SK-N-SH (cell line): ENCODE measurements around the gene SYTL5. TPM values are rescaled to one million over a fixed set of nuclear protein-coding genes. Genes with fewer than 3 reads are reported as not detected.

Source experiments
- CTCF ChIA-PET: fragments of 300-600, 350-600 bp; formaldehyde crosslinking; extraction: SDS; loops from one replicate; lab custom pipeline; 2021; lab: Yijun Ruan, JAX
- POLR2A ChIA-PET: fragments of 350-600 bp; sonication (Branson Sonifier 250); formaldehyde crosslinking; extraction: SDS; loops from one replicate; lab custom pipeline; 2020; ENCODE audit warnings: antibody characterized with exemption, inconsistent platforms; lab: Yijun Ruan, JAX
- DNase-seq: peaks from one replicate; pipeline ENCODE4 v3.0.0; 2012
- H2AFZ ChIP-seq: fragments of 200-600 bp; sonication (generic); 2 replicates; pipeline ENCODE4 v1.8.1; 2016; ENCODE audit warnings: antibody characterized with exemption, mild to moderate bottlenecking, low read depth
- H3F3A ChIP-seq: fragments of 200-600 bp; sonication (generic); replicated peaks from 2 replicates; pipeline ENCODE3; 2016; ENCODE audit warnings: antibody characterized with exemption, mild to moderate bottlenecking; ENCODE audit not compliant: insufficient read depth
- H3K27ac ChIP-seq, 2 experiments: fragments of 200-500 bp in 1 of 2; fragments of 200-600 bp in 1 of 2; sonication (Bioruptor generic) in 1 of 2; sonication (generic), shearing (Covaris generic) in 1 of 2; 2 replicates each; pipeline versions ENCODE4 v1.5.1 to v1.6.1; 2014 to 2016; ENCODE audit warnings: low read depth in 2 of 2, inconsistent platforms in 1 of 2, low read length in 1 of 2, mild to moderate bottlenecking in 1 of 2, mixed read lengths in 1 of 2
- H3K27me3 ChIP-seq: fragments of 200-600 bp; sonication (generic), shearing (Covaris generic); 2 replicates; pipeline ENCODE4 v1.6.1; 2016; ENCODE audit warnings: mixed run types; ENCODE audit not compliant: insufficient read depth
- H3K36me3 ChIP-seq, 2 experiments: fragments of 200-500 bp in 1 of 2; fragments of 200-600 bp in 1 of 2; sonication (Bioruptor generic) in 1 of 2; sonication (generic) in 1 of 2; replicated peaks in 1 of 2; 2 replicates each; pipeline versions ENCODE3 to v1.5.1; 2014 to 2016; ENCODE audit warnings: low read length in 1 of 2, mild to moderate bottlenecking in 1 of 2; ENCODE audit not compliant: insufficient read depth in 2 of 2, control insufficient read depth in 1 of 2
- H3K4me1 ChIP-seq, 2 experiments: fragments of 200-500 bp in 1 of 2; fragments of 200-600 bp in 1 of 2; sonication (Bioruptor generic) in 1 of 2; sonication (generic), shearing (Covaris generic) in 1 of 2; 2 replicates each; pipeline versions ENCODE4 v1.5.1 to v1.6.1; 2014 to 2016; ENCODE audit warnings: low read depth in 1 of 2, low read length in 1 of 2, mixed run types in 1 of 2; ENCODE audit not compliant: insufficient read depth in 2 of 2, control insufficient read depth in 1 of 2
- H3K4me2 ChIP-seq: fragments of 200-600 bp; sonication (generic), shearing (Covaris generic); 2 replicates; pipeline ENCODE4 v1.6.1; 2017; ENCODE audit warnings: mixed run types
- H3K4me3 ChIP-seq, 2 experiments: fragments of 200-500 bp in 1 of 2; fragments of 200-600 bp in 1 of 2; sonication (Bioruptor generic) in 1 of 2; sonication (generic), shearing (Covaris generic) in 1 of 2; 2 replicates each; pipeline versions ENCODE4 v1.5.1 to v1.8.1; 2014 to 2016; ENCODE audit warnings: low read depth in 2 of 2, inconsistent platforms in 1 of 2, low read length in 1 of 2, mild to moderate bottlenecking in 1 of 2, mixed read lengths in 1 of 2, moderate library complexity in 1 of 2
- H3K79me2 ChIP-seq: fragments of 200-600 bp; sonication (generic); 2 replicates; pipeline ENCODE4 v1.8.1; 2017; ENCODE audit warnings: mild to moderate bottlenecking; ENCODE audit not compliant: insufficient read depth
- H3K9ac ChIP-seq: fragments of 200-600 bp; sonication (generic); 2 replicates; pipeline ENCODE4 v1.6.1; 2017; ENCODE audit warnings: mixed run types
- H3K9me2 ChIP-seq: fragments of 200-600 bp; sonication (generic); 2 replicates; pipeline ENCODE4 v1.6.1; 2017; ENCODE audit warnings: mixed run types
- H3K9me3 ChIP-seq: fragments of 200-600 bp; sonication (generic); 2 replicates; pipeline ENCODE4 v1.6.1; 2017; ENCODE audit warnings: mixed run types, mild to moderate bottlenecking, moderate library complexity
- H4K20me1 ChIP-seq: fragments of 200-600 bp; sonication (generic); 2 replicates; pipeline ENCODE4 v1.6.1; 2017; ENCODE audit warnings: mild to moderate bottlenecking, mixed run types; ENCODE audit not compliant: insufficient read depth
- CHD2 ChIP-seq: fragments of 150-350 bp; IDR thresholded peaks from 2 replicates; pipeline ENCODE4 v1.6.1; 2018; ENCODE audit warnings: low read length; ENCODE audit not compliant: partially characterized antibody
- CTCF ChIP-seq: fragments of 200-600 bp; sonication (generic); IDR thresholded peaks from 2 replicates; pipeline ENCODE4 v1.6.1; 2017; ENCODE audit warnings: antibody characterized with exemption, mild to moderate bottlenecking, moderate library complexity
- EP300 ChIP-seq, 2 experiments: IDR thresholded peaks; 2 replicates each; pipeline versions ENCODE4 v1.4.0 to v1.6.1; 2012; ENCODE audit warnings: borderline replicate concordance in 1 of 2, low read depth in 1 of 2, low read length in 1 of 2
- FOSL2 ChIP-seq: IDR thresholded peaks from 2 replicates; pipeline ENCODE4 v1.4.0; 2012; ENCODE audit warnings: low read depth, mild to moderate bottlenecking, moderate library complexity, borderline replicate concordance
- FOXM1 ChIP-seq: IDR thresholded peaks from 2 replicates; pipeline ENCODE4 v1.4.0; 2012; ENCODE audit warnings: low read depth, mild to moderate bottlenecking
- GABPA ChIP-seq: IDR thresholded peaks from 2 replicates; pipeline ENCODE4 v1.4.0; 2012; ENCODE audit warnings: low read depth, mild to moderate bottlenecking
- GATA2 ChIP-seq: sonication (generic); formaldehyde crosslinking; IDR thresholded peaks from 2 replicates; pipeline ENCODE4 v1.5.0; 2020; ENCODE audit warnings: mild to moderate bottlenecking, missing genetic modification reagents
- IRF3 ChIP-seq: fragments of 150-350 bp; IDR thresholded peaks from 2 replicates; pipeline ENCODE4 v1.6.1; 2016; ENCODE audit warnings: mild to moderate bottlenecking, low read depth, low read length
- JUND ChIP-seq: IDR thresholded peaks from 2 replicates; pipeline ENCODE4 v1.4.0; 2012
- MAX ChIP-seq: IDR thresholded peaks from 2 replicates; pipeline ENCODE4 v1.4.0; 2012; ENCODE audit warnings: low read depth
- SIN3A ChIP-seq: IDR thresholded peaks from 2 replicates; pipeline ENCODE4 v1.6.1; 2012; ENCODE audit warnings: low read depth, mild to moderate bottlenecking, low read length, moderate library complexity, borderline replicate concordance
- SMC3 ChIP-seq: IDR thresholded peaks from 2 replicates; pipeline ENCODE4 v1.6.1; 2012; ENCODE audit warnings: low read depth, low read length, improper control_type of control experiment
- TAF1 ChIP-seq: IDR thresholded peaks from 2 replicates; pipeline ENCODE4 v1.6.1; 2012; ENCODE audit warnings: low read depth, mild to moderate bottlenecking, low read length, moderate library complexity, borderline replicate concordance
- TCF12 ChIP-seq: IDR thresholded peaks from 2 replicates; pipeline ENCODE4 v1.4.0; 2012
- ZBTB33 ChIP-seq: IDR thresholded peaks from 2 replicates; pipeline ENCODE4 v1.4.0; 2012; ENCODE audit warnings: low read depth, borderline replicate concordance
- WGBS: methylation state at CpG from one replicate; pipeline ENCODE4 v1.1.6; 2017; ENCODE audit warnings: low lambda C conversion rate; 5-methylcytosine and 5-hydroxymethylcytosine counted together
- polyA plus RNA-seq, 3 experiments: library from polyadenylated mRNA; depleted of rRNA; stranded (reverse); fragments of >200 nt; gene quantifications; 2 replicates each; pipeline ENCODE4 v1.2.3, GENCODE V29; 2012

The SYTL5 gene
- polyA plus RNA-seq, 1 of the 3 experiments (the other 2 are of a cell fraction): 0.74 TPM

- ChIA-PET CTCF (no interaction called here), POLR2A (no interaction called here)
- DNase-seq: no peak
- Histone ChIP-seq H3K4me2 (peak overlapping the region; percentile 17; the same call in 1 of the 2 replicates), H3K4me1 (no peaks in the 10 kb centered on the region), H3K9me3 (no peaks in the 10 kb centered on the region), H3K27me3 (no peaks in the 10 kb centered on the region), H3K9ac (no peak overlapping the region), H3K79me2 (no peaks in the 10 kb centered on the region), H3F3A (no peaks in the 10 kb centered on the region), H2AFZ (peak overlapping the region; percentile 67; the same call in 1 of the 2 replicates), H3K4me3 (no peak overlapping the region; a peak in 1 of 4 replicates), H4K20me1 (no peaks in the 10 kb centered on the region), H3K27ac (peak overlapping the region in 1 of 2 experiments; percentile 22; a peak in 1 of 4 replicates), H3K36me3 (no peaks in the 10 kb centered on the region), H3K9me2 (no peaks in the 10 kb centered on the region; the same call in 1 of the 2 replicates)
- TF ChIP-seq TCF12: no peak
- TF ChIP-seq FOSL2: peak; percentile 43; the same call in 1 of the 2 replicates
- peak; percentile 27; the same call in 1 of the 2 replicates for TF ChIP-seq JUND
- under 1% methylated on average over 4 of the region's 4 CpGs for WGBS
Observed at GRCh38 chrX:38095971-38096529, 89.7 kb downstream of the SYTL5 start.

- H3K9me3 ChIP-seq: no peaks in the 10 kb centered on the region
- H3K4me1 ChIP-seq: no peaks in the 10 kb centered on the region
- POLR2A ChIA-PET: no interaction called here
- no peaks in the 10 kb centered on the region for H3K36me3 ChIP-seq
- TF ChIP-seq ZBTB33: no peak
- TF ChIP-seq FOXM1: no peak
- no peak for TF ChIP-seq TAF1
- TF ChIP-seq SIN3A: no peak
- TF ChIP-seq CHD2: no peak
- no peak for TF ChIP-seq IRF3
- no peak for TF ChIP-seq GATA2
- TF ChIP-seq MAX: no peak
- no peak for TF ChIP-seq GABPA
- no peak for TF ChIP-seq CTCF
- TF ChIP-seq EP300 (IDR thresholded peaks at IDR 0.05; ENCODE audit: borderline replicate concordance in 1 of 2, low read depth in 1 of 2, low read length in 1 of 2): no peak
- no peak for TF ChIP-seq SMC3
- H3K4me3 ChIP-seq: no peak overlapping the region
- H3K9ac ChIP-seq: no peak overlapping the region
- CTCF ChIA-PET: no interaction called here
- no peaks in the 10 kb centered on the region for H3K27me3 ChIP-seq
- H3K9me2 ChIP-seq: no peaks in the 10 kb centered on the region; the same call in 1 of the 2 replicates
- H3K4me2 ChIP-seq: no peak overlapping the region
- H2AFZ ChIP-seq: no peak overlapping the region
- no peak for DNase-seq
- no peaks in the 10 kb centered on the region for H3F3A ChIP-seq
- H3K27ac ChIP-seq: no peak overlapping the region
- H4K20me1 ChIP-seq: no peaks in the 10 kb centered on the region
- no peaks in the 10 kb centered on the region for H3K79me2 ChIP-seq
Observed at GRCh38 chrX:38099688-38100087, 93.3 kb downstream of the SYTL5 start.
